DMS114 treated with DMSO at 0.1 percent for 48 hours (cell line): ENCODE results near the gene GEMIN2.
A peak's percentile ranks its signal among the peaks of the same experiment; 100 is the strongest.
"Not testable (repeated sequence)": the region's sequence is repeated elsewhere in the genome, so short reads cannot be mapped to it uniquely, and the experiment has no call there.

ENCODE experiments used
- DNase-seq: peaks from one replicate; lab custom pipeline; 2025; ENCODE audit not compliant: unreplicated experiment; lab: John Stamatoyannopoulos, UW

Gene GEMIN2

DNA sequence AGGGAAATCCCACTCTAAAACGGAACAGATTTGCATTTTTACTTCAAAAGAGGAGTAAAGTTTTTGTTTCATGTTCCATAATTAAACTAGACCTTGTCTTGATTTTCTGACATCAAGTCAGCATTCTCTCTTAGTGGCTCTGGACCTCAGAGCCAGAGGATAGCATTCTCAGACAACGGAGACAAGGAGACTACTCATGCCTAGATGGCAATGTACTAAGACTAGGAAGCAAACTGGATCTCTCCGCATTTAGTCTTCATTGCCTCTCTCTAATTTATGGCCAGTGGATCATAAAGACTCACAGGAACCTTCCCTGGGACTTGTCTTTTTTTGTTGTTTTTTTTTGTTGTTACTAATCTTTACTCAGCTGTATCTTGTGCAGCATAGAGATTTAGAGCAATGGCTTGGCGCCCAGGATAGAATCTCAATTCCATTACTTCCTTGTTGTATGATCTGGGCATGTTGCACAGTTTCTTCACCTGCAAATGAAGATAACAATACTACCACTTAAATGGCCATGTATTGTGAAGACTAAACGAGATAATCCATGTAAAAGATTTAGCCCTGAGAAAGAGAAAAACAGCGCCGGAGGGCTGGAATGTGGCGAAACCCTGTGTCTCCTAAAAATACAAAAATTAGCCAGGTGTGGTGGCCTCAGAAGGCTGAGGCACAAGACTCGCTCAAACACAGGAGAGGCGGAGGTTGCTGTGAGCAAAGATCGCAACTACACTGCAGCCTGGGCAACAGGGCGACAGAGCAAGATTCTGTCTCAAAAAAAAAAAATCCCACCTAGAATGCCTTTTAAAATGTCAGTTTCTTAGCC is 4.0 kb upstream of the GEMIN2 start:
- DNase-seq, result no peak

DNA sequence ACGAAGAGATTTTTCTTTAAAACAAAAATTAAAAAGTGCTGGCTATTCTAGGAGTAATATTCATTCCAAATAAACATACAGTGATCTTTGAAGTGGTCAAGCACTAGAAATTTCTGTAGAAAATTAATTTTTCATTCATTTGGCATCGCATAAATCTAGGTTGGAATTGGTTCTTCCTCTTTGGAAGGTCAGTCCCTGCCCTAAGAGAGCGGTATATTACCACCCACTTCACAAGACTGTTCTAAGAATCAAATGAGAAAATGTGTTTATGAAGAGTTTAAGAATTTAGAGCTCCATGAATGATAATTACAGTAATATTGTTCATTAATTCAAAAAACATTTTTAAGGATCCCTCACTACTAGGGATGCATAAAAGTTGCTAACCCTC is 444 bp upstream of the GEMIN2 start:
- no peak for DNase-seq

DNA sequence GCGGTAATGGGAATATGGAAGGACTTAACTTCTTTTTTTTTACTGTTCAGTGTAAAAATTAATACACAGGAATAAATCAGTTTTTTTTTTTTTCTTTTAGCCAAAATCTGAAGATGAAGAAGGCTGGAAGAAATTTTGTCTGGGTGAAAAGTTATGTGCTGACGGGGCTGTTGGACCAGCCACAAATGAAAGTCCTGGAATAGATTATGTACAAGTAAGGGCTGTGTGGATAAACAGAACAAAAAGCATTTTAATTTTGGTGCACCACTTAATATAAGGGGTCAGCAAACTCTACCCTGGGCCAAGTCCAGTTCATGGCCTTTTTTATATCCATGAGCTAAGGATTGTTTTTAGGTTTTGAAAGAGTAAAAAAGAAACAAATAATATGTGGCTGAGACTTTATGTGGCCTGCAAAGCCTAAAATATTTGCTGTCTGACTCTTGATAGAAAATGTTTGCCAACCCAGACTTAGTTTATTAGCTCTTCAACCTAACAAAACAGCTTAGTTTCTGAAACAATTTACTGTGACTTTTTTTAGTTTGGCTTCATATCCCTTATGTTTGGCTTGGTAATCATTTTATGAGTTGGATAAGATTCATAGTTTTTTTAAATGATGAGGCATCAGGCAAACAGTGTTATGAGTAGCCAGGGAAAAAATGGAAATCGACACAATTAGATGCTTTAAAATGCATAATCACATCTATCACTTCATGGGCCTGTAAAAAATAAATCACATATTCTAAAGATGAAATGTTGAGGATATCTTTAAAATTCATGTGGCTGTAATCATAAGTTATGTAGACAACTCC is 8.4 kb downstream of the GEMIN2 start:
- DNase-seq, result no peak

DNA sequence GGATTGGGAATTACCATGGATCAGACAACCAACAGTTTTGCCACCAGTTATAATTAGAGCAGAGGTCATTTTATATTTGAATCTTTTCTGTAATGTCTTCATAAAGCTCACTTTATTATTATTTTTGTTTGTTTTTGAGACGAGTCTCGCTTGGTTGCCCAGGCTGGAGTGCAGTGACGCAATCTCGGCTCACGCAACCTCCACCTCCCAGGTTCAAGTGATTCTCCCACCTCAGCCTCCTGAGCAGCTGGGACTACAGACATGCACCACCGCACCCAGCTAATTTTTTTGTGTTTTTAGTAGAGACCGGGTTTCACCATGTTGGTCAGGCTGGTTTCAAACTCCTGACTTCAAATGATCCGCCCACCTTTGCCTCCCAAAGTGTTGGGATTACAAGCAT is 23.7 kb downstream of the GEMIN2 start:
- DNase-seq, result not testable (repeated sequence)

DNA sequence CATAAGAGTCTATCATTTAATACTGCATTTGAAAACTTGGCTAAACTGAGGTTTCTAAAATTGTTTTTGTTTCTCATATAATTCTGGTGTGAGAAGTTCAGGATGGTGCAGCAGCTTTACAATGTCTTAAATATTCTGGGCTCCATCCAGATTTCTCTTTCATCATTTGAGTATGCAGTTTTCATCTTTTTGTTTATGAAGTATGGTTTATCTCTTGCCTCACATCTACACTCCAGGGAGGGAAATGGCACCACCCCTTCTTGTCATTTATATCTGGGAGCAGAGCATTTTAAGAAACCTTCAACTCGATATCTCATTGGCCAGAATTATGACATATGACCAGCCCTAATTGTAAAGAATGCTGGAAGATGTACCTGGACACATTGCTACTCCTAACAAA is 24.3 kb downstream of the GEMIN2 start:
- no peak for DNase-seq

DNA sequence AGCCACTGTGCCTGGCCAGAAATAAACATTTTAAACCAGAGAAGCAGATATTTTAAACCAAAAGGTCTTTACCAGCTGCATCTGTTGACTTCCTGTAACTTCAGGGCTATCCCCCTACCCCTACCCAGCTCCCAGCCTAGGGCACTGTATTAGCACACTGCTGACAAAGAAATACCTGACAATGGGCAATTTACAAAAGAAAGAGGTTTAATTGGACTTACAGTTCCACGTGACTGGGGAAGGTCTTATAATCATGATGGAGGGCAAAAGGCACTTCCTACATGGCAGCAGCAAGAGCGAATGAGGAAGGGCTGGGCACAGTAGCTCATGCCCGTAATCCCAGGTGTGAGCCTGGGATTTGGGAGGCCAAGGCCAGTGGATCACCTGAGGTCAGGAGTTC is 26.0 kb downstream of the GEMIN2 start:
- DNase-seq, result no peak

DNA sequence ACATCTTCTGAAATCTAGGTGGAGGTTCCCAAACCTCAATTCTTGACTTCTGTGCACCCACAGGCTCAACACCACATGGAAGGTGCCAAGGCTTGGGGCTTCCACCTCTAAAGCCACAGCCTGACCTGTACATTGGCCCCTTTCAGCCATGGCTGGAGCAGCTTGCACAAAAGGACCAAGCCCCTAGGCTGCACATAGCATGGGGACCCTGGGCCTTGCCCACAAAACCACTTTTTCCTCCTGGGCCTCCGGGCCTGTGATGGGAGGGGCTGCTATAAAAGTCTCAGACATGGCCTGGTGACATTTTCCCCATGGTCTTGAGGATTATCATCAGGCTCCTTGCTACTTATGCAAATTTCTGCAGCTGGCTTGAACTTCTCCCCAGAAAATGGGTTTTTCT is 27.5 kb downstream of the GEMIN2 start:
- DNase-seq, result not testable (repeated sequence)

DNA sequence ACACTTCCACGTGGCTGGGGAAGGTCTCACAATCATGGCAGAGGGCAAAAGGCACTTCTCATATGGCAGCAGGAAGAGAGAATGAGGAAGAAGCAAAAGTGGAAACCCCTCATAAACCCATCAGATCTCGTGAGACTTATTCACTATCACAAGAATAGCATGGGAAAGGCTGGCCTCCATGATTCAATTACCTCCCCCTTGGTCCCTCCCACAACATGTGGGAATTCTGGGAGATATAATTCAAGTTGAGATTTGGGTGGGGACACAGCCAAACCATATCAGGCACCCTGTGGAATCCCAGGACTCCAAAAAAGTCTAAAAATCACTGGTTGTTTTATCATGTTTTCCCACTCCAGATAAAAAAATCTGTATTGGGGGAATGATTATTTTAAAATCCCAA is 29.1 kb downstream of the GEMIN2 start:
- not testable (repeated sequence) for DNase-seq

DNA sequence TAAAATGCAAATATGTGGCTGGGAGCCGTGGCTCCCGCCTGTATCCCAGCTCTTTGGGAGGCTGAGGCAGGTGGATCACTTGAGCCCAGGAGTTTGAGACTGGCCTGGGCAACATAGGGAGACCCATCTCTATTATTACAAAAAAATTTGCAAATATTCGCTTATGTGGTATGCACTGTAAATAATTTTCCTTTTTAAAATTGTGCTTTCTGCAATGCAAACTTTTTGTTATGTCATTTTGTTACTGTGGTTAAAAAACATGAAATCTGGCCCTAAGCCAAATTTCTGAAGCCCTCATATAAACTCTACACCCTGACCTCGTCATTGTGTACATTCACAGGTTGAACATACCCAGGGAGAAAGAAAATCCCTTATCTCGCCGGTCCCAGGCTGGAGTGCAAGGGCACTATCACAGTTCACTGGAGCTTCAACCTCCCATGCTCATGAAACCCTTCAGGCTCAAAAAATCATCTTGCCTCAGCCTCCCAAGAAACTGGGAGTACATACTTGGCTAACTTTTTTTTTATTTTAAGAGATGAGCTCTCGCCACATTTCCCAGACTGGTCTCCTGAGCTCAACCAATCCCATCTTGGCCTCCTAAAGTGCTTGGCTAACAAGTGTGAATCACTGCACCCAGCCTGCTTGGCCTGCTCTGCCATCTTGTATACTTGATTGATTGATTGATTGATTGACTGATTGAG is 31.3 kb downstream of the GEMIN2 start:
- no peak for DNase-seq

DNA sequence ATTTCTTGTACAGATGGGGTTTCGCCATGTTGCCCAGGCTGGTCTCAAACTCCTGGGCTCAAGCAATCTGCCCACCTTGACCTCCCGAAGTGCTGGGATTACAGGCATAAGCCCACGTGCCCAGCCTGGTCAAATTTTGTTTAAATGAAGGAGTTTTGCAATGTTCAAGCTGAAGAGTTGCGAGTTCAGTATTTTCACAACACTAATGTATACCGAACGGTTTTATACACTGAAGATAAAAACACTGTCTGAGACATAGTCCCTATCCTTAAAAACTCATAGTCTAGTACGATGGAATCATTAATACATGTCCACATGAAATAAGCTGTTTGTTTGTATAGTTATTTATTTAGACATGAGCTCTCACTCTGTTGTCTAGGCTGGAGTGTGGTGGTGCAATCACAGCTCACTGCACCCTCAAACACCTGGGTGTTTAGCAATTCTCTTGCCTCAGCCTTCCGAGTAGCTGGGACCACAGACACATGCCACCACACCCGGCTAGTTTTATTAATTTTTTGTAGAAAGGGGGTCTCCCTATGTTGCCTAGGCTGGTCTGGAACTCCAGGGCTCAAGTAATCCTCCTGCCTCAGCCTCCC is 40.6 kb downstream of the GEMIN2 start:
- DNase-seq, result no peak

DNA sequence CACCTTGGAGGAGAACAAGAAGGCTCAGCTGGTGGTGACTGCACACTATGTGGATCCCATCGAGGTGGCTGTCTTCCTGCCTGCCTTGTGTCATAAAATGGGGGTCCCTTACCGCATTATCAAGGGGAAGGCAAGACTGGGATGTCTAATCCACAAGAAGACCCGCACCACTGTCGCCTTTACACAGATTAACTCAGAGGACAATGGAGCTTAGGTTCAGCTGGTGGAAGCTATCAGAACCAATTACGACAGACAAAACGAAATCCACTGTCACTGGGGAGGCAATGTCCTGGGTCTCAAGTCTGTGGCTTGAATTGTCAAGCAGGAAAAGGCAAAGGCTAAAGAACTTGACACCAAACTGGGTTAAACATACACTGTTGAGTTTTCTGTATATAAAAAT is 43.4 kb downstream of the GEMIN2 start:
- DNase-seq, result no peak

DNA sequence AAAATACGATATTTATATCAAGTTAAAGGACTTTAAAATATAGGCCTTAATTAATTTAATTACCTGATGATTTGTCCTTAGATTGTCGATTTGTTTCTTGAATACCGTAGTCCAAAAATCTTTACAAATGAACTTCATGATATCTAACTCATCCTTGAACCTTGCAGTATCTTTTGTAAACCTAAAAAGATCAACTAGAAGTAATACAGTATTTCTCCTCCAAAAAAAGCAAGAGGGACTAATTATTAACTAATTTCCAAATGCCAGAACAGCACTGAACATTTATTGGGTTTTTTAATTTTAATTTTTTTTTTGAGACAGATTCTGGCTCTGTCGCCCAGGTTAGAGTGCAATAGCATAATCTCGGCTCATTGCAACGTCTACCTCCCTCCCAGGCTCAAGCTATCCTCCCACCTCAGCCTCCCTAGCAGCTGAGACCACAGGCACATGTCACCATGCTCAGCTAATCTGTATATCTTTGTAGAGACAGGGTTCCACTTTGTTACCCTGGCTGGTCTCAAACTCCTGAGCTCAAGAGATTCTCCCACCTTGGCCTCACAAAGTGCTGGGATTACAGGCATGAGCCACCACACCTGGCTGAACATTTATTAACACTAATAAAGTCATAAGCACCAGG is 44.2 kb downstream of the GEMIN2 start:
- DNase-seq, result no peak

DNA sequence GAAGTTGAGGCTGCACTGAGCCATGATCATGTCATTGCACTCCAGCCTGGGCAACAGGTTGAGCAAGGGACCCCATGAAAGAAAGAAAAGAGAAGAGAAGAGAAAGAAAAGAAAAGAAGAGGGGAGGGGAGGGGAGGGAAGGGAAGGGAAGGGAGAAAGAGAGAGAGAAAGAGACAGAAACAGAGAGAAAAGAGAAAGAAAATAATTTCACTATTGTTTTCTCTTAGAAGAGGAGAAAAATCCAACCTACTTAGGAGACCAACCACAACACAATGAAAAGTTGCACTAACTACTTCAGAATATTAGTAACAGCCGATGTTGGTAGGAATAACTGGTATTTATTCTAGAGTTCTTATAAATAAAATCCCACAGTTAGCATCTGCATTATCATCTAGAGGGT is 46.4 kb downstream of the GEMIN2 start:
- no peak for DNase-seq

DNA sequence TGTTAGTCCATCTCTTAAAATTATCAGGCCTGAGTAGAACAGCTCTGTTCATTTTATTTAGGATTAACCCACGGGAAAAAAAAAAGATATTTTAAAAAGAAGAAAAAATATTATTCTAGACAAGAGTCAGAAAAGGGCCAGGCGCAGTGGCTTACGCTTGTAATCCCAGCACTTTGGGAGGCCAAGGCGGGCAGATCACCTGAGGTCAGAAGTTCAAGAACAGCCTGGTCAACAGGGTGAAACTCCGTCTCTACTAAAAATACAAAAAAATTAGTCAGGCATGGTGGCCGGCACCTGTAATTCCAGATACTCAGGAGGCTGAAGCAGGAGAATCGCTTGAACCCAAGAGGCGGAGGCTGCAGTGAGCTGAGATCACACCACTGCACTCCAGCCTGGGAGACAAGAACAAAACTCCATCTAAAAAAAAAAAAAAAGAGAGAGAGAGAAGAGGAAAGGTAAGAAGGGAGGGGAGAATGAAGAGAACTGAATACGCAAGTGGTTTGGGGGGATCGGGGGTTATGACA is 53.7 kb downstream of the GEMIN2 start:
- not testable (repeated sequence) for DNase-seq

DNA sequence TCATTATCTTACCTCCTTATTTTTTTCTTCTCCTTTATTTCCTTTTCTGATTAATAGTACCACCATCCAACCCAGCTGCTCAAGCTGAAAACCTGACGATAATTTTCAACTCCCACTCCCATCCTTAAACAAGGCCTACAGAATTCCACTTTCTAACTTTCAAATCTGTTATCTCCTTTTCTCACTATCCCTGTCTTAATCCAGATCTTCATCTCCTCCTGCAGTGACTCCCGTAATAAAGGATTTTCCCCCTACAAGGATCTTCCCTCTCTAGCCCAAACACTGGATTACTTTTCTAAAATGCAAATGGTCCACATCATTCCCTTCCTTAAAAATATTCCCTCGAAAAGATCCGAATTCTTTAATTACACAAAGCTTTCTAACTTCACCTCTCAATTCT is 54.5 kb downstream of the GEMIN2 start:
- no peak for DNase-seq

DNA sequence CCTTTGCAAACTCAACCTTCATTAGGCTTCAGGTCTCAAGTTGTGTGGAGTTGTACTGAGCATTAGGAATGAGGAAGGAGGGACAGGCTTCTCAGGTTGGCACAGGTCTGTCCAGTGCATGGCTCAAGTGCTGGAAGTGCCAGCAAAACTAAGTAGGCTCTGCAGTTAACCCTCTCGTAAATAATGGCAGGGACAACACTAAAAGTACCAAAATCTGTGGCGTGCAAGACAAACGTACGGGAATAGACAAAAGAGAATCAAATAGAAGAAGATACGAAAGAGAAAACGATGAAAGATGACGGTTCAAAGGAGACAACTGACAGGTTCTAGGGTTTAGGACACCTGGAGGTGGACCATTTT is 55.4 kb downstream of the GEMIN2 start:
- no peak for DNase-seq

DNA sequence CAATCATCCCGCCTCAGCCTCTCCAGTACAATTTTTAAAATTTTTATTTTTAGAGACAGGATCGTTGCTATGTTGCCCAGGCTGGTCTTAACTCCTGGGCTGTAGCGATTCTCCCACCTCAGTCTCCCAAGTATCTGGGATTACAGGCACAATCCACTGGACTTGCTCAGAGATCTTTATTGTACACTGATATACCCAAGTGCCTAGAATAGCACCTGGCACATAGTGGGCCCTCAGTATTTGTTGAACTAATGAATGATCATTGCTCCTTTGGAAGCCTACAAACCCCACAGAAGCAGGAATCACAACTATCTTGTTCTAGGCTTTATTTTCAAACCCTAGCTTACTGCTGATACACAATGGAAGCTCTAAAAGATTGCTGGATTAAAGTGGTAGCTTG is 59.1 kb downstream of the GEMIN2 start:
- DNase-seq, result no peak

DNA sequence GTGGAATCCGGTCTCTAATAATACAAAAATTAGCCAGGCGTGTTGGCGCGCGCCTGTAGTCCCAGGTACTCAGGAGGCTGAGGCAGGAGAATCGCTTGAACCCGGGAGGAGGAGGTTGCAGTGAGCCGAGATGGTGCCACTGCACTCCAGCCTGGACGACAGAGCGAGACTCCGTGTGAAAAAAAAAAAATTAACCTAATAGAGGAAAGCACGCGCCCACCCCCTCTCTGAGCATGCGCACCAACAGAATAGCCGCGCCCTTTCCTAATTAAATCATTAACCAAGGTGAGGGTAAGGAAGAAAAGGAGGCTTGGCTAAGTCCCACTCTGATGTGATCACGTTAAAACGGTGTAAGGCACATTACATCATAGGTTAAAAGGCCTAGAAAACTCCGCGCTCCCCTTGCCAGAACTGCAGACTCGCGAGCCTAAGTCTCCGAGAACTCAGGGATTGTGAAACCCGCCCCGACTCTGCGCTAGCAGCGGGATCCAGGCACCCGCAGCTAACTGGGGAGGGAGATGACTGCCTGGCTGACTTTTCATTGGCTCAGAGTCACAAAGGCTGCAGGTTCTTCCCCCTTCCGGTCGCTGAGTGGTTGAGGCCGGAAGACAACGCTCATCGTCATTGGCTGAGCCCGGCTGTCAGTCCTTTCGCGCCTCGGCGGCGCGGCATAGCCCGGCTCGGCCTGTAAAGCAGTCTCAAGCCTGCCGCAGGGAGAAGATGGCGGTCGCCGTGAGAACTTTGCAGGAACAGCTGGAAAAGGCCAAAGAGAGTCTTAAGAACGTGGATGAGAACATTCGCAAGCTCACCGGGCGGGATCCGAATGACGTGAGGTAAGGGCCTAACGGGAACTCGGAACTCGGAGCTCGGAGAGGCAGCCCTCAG is 60.7 kb downstream of the GEMIN2 start, which contains the start of gene PNN:
TSS of gene PNN (plus strand) at position 695 of the 885 bp plus-strand sequence. CDS start at position 721, 26 bp downstream.
- DNase-seq, result peak; percentile 95

DNA sequence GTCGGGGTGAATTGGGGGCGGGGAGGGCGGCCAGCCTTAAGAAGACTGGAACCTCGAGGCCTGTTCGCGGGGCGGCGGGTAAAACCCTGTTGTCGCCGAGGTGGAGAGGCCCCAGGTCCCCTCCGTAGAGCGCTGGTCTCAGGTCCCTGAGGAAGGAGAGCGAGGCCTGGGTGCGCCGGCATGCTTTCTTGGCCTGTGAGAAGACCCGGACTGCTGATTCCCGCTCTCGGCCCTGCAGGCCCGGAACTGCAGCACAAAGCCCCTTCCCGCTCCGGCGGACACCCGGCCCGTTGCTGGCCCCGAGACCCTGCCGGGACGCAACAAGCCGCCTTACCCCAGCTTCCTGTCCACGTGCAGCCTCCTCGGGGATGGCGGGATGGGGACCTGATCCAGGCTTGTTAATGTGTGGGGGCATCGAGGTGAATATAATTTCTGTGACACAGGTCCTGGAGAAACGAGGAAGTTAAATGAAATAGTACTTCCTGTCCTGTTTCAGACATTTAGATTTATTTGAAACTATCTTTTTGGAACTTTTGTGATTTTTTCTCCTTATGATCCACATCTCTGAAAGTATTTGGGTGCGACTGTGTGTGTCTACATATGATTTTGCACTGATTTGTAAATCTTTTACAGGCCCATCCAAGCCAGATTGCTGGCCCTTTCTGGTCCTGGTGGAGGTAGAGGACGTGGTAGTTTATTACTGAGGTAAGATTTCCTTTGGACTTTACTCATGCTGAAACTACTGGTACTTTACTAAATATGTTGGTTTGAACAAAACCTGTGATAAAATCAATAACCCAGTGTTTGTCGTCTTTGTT is 61.5 kb downstream of the GEMIN2 start:
- DNase-seq, result no peak
